Transverse colon (tissue), 3 donors: ENCODE measurements around the gene PHACTR3.

Experiments used
- CTCF ChIP-seq, 5 experiments: fragments of 200-600 bp in 3 of 5; fragments of 450-650 bp in 2 of 5; sonication (generic) in 3 of 5; IDR thresholded peaks; 1 replicate in 2 of 5; 2 replicates in 3 of 5; pipeline ENCODE4 v1.5.1; 2016 to 2017; ENCODE audit warnings: antibody characterized with exemption in 5 of 5, inconsistent platforms in 3 of 5, mild to moderate bottlenecking in 2 of 5, moderate library complexity in 1 of 5
- EP300 ChIP-seq: sonication (generic); formaldehyde crosslinking; IDR thresholded peaks from one replicate; pipeline ENCODE4 v1.6.1; 2017; ENCODE audit warnings: antibody characterized with exemption, low read depth
- POLR2A ChIP-seq: fragments of 450-650 bp; IDR thresholded peaks from one replicate; pipeline ENCODE4 v1.6.1; 2016; ENCODE audit warnings: antibody characterized with exemption, mild to moderate bottlenecking, moderate library complexity

- TF ChIP-seq CTCF (IDR thresholded peaks at IDR 0.05) (no peak), POLR2A (no peak), EP300 (no peak)
Measured at GRCh38 chr20:59579404-59580145, 24.8 kb upstream of the PHACTR3 start.
